Fibroblast of skin of right quadriceps (primary cell): Measurements from ENCODE around the gene ABCA7.
A peak's percentile ranks its signal among the peaks of the same experiment; 100 is the strongest.

Experiments used
- DNase-seq: peaks from one replicate; pipeline ENCODE4 v3.0.0-alpha.2; 2013

The ABCA7 gene

GRCh38 chr19:1041272-1041834 lies 1.4 kb downstream of the ABCA7 start:
- DNase-seq: no peak

- DNase-seq: no peak
Measured at GRCh38 chr19:1041835-1042685, 2.2 kb downstream of the ABCA7 start.

GRCh38 chr19:1042689-1043511 lies 3.0 kb downstream of the ABCA7 start:
- DNase-seq: no peak

- DNase-seq: no peak
Measured at GRCh38 chr19:1045247-1045603, 5.3 kb downstream of the ABCA7 start.

GRCh38 chr19:1046117-1046626 lies 6.3 kb downstream of the ABCA7 start:
- no peak for DNase-seq

GRCh38 chr19:1046836-1047695 lies 7.2 kb downstream of the ABCA7 start:
- no peak for DNase-seq

GRCh38 chr19:1047696-1048147 lies 7.8 kb downstream of the ABCA7 start:
- no peak for DNase-seq

GRCh38 chr19:1049106-1049505 lies 9.2 kb downstream of the ABCA7 start:
- no peak for DNase-seq

GRCh38 chr19:1049800-1050199 lies 9.9 kb downstream of the ABCA7 start:
- DNase-seq: no peak

- no peak for DNase-seq
Measured at GRCh38 chr19:1050989-1051788, 11.3 kb downstream of the ABCA7 start.

- no peak for DNase-seq
Measured at GRCh38 chr19:1051791-1052190, 11.9 kb downstream of the ABCA7 start.

- no peak for DNase-seq
Measured at GRCh38 chr19:1052349-1052975, 12.6 kb downstream of the ABCA7 start.

GRCh38 chr19:1053176-1054101 lies 13.5 kb downstream of the ABCA7 start:
- DNase-seq: no peak

GRCh38 chr19:1054102-1055027 lies 14.5 kb downstream of the ABCA7 start:
- no peak for DNase-seq

GRCh38 chr19:1055028-1055425 lies 15.1 kb downstream of the ABCA7 start:
- DNase-seq: no peak

- no peak for DNase-seq
Measured at GRCh38 chr19:1055886-1056620, 16.1 kb downstream of the ABCA7 start.

GRCh38 chr19:1057176-1057855 lies 17.4 kb downstream of the ABCA7 start:
- DNase-seq: peak; percentile 70
